ENCODE results near the gene TAMALIN. TPM values are rescaled to one million over a fixed set of nuclear protein-coding genes. Genes with fewer than 3 reads are reported as not detected.

Gene TAMALIN
- total and polyA plus RNA-seq, 10 donors = 25.5 to 141 (median 45.2) TPM

GRCh38 chr12:51980809-51981127 is 26.0 kb upstream of the TAMALIN start:
- 75 to 83% (median 80%) methylated on average over 10 of the region's 10 CpGs for whole genome bisulfite sequencing, 5 donors
- DNase-seq = no peak
- H3K36me3 ChIP-seq = peaks cover 0 to 92% (median 55%) of the 10 kb centered on the region in 6 donors

DNA sequence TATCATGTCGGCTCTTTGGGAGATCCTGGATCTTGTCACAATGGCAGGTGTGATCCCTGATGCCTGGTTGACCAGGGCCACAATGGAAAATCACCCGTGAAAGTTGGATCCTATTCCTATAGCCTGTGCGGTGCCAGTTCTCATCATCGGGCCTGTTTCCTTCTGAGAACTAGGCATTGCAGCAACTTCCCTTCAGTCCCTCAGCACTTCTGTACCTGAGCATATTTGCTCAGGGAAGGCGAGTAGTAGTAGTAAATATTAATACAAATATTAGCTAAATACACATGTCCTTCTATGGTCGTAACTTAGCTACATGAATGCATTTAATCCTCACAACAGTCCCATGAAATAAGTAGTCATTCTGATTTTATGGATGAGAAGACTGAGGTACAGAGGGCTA is 22.1 kb upstream of the TAMALIN start:
- intact Hi-C loops (cut with DNase I; ENCODE audit: low total_unique reads) = no loop called here
- Histone ChIP-seq H3K27ac (no peak overlapping the region), H3K4me3 (no peak overlapping the region), H3K9me3 (no peaks in the 10 kb centered on the region), H3K36me3 (peaks cover 0 to 92% (median 45%) of the 10 kb centered on the region in 6 donors), H3K27me3 (replicated peaks in 1 of 7) (no peaks in the 10 kb centered on the region), H3K4me1 (peaks cover 5 to 20% (median 11%) of the 10 kb centered on the region in 6 donors)
- 83 to 96% (median 84%) methylated on average over 6 of the region's 6 CpGs for WGBS, 5 donors
- no peak for DNase-seq
- TF ChIP-seq POLR2A (IDR thresholded peaks at IDR 0.05) (no peak), POLR2AphosphoS5 (IDR thresholded peaks at IDR 0.05) (no peak), CTCF (IDR thresholded peaks at IDR 0.05 in 8 of 11, conservative IDR thresholded peaks at IDR 0.05 in 3 of 11) (no peak)

More at GRCh38 chr12:51980809-51981127, 26.0 kb upstream of the TAMALIN start:
- H3K27me3 ChIP-seq (replicated peaks in 1 of 7) = no peaks in the 10 kb centered on the region
- peak overlapping the region in 3 of 8 donors; percentile 12 to 55 (median 22) for H3K27ac ChIP-seq
- no peak for TF ChIP-seq POLR2AphosphoS5 (IDR thresholded peaks at IDR 0.05)
- TF ChIP-seq CTCF (IDR thresholded peaks at IDR 0.05 in 8 of 11, conservative IDR thresholded peaks at IDR 0.05 in 3 of 11) = no peak
- TF ChIP-seq POLR2A (IDR thresholded peaks at IDR 0.05) = no peak
- intact Hi-C loops (cut with DNase I; ENCODE audit: low total_unique reads) = loop anchor here (2.0 kb wide), 1 partner anchor 84 kb away; no protein-coding TSS in a partner anchor
- H3K4me3 ChIP-seq = no peak overlapping the region
- peaks cover 5 to 44% (median 21%) of the 10 kb centered on the region in 6 donors for H3K4me1 ChIP-seq
- H3K9me3 ChIP-seq = no peaks in the 10 kb centered on the region

GRCh38 chr12:51985154-51985835 is 21.5 kb upstream of the TAMALIN start:
- Histone ChIP-seq H3K27me3 (replicated peaks in 1 of 7) (no peaks in the 10 kb centered on the region), H3K27ac (no peak overlapping the region), H3K4me3 (no peak overlapping the region), H3K9me3 (no peaks in the 10 kb centered on the region), H3K4me1 (peaks cover 4 to 16% (median 6%) of the 10 kb centered on the region in 6 donors), H3K36me3 (peaks cover 0 to 98% (median 45%) of the 10 kb centered on the region in 6 donors)
- no peak for DNase-seq
- TF ChIP-seq POLR2AphosphoS5 (IDR thresholded peaks at IDR 0.05) = no peak
- TF ChIP-seq CTCF (IDR thresholded peaks at IDR 0.05 in 8 of 11, conservative IDR thresholded peaks at IDR 0.05 in 3 of 11) = no peak
- no peak for TF ChIP-seq POLR2A (IDR thresholded peaks at IDR 0.05)
- intact Hi-C loops (cut with DNase I; ENCODE audit: low total_unique reads) = no loop called here
- WGBS, 5 donors = 86 to 97% (median 90%) methylated on average over 9 of the region's 9 CpGs

GRCh38 chr12:51986834-51987233 is 19.9 kb upstream of the TAMALIN start:
- intact Hi-C loops (cut with DNase I; ENCODE audit: low total_unique reads) = no loop called here
- H3K36me3 ChIP-seq = peaks cover 0 to 86% (median 41%) of the 10 kb centered on the region in 6 donors
- 90 to 95% (median 93%) methylated on average over 8 of the region's 8 CpGs for WGBS, 5 donors
- H3K4me1 ChIP-seq = peaks cover 0 to 16% (median 0%) of the 10 kb centered on the region in 6 donors
- no peaks in the 10 kb centered on the region for H3K27me3 ChIP-seq (replicated peaks in 1 of 7)
- no peak for DNase-seq
- no peak for TF ChIP-seq CTCF (IDR thresholded peaks at IDR 0.05 in 8 of 11, conservative IDR thresholded peaks at IDR 0.05 in 3 of 11)
- no peak for TF ChIP-seq POLR2AphosphoS5 (IDR thresholded peaks at IDR 0.05)
- TF ChIP-seq POLR2A (IDR thresholded peaks at IDR 0.05) = no peak
- no peak overlapping the region for H3K27ac ChIP-seq
- no peaks in the 10 kb centered on the region for H3K9me3 ChIP-seq
- no peak overlapping the region for H3K4me3 ChIP-seq

All from spleen (tissue), 11 donors.